HG02981 (cell line): ENCODE results near the gene DDX24.

ENCODE experiments used
- ATAC-seq: cut with Tn5 transposase; IDR thresholded peaks from one replicate; pipeline ENCODE4 v1.9.1; 2021; ENCODE audit warnings: mild to moderate bottlenecking, moderate library complexity; ENCODE audit not compliant: unreplicated experiment

DDX24 gene

DNA sequence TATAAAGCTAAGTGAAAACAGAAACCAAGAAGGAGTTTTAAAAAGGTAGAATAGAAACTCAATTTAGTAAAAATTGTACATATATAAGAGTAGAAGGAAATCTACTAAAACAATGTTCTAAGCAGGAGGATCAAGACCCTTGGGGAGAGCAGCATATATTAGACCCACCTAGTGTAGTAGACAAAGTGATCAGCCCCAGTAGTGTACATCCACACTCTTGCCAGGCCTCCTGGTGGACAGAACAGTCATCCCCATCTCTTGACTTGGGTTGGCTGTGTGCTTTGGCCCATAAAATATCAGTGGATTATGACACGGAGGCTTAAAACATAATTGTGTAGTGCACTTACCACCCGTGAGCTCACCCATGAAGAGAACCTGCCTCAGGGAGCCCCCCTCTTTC lies 65.8 kb downstream of the DDX24 start:
- ATAC-seq = no peak

- no peak for ATAC-seq
Measured at GRCh38 chr14:94014382-94014781, 66.6 kb downstream of the DDX24 start.

GRCh38 chr14:94011795-94012194 lies 69.2 kb downstream of the DDX24 start:
- ATAC-seq = no peak

GRCh38 chr14:94010625-94011024 lies 70.4 kb downstream of the DDX24 start:
- no peak for ATAC-seq

- peak; percentile 61 for ATAC-seq
Measured at GRCh38 chr14:94009767-94010166, 71.2 kb downstream of the DDX24 start.

DNA sequence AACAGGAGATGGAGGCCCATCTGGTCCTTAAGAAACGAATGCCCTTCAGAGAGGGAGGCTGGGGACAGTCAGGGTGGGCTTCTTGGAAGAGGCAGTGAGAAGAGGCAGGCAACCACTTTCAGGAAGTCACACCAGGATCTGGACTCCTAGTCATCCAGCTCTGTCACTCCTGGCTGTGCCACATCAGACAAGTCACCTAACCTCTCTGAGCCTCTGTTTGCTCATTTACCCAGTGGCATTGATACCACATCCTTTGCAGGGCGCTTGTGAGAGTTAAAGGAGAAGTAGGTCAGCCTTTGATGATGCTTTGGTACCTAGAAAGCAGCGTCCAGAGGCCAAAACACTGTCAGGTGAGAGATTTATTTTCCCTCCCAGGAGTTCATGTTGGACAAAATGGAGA lies 72.8 kb downstream of the DDX24 start:
- no peak for ATAC-seq

DNA sequence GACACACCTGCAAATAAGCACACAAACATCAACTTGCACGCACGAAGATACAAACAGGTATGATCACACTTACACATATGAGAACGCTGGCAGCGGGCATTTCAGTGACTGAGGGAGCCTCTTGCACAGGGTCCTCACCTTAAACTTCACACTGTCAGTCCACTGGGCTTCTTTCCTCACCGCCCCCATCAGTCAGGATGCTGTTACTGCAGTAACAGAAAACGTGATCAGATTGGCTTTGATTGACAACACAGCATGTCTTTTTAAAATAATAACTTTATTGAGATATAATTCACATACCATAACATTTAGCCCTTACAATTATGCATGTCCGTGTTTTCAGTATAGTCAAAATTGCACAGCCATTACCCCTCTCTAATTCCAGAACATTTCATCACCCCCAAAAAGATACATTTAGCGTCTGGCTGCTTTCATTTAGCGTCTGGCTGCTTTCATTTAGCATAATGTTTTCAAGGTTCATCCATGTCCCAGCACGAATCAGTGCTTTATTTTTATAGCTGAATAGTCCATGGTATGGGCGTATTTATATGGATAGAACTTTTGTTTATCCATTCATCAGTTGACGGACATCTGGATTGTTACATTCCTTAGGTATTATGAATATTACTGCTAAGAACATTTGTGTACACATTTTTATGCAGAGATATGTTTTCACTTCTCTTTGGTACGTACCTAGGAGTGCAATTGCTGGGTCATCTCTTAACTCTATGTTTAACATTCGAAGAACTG lies 75.5 kb downstream of the DDX24 start:
- ATAC-seq = no peak

DNA sequence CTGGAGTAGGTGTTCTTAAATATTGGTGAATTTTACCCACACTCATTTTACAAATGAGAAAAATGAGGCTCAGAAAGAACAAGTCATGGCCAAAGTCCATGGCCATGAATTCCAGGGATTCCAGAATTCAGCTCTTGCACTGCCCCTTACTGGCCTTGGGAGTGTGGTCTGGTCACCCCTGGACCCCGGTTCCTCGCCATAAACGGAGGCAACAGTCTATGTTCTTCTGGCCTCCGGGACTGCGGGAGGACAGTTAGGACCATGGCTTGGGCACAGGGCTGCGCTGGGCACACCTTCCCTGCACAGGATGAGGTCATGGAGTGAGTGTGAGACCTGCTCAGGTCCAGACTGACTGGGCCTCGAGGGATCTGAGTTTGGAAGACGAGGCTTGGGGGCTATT lies 77.0 kb downstream of the DDX24 start:
- ATAC-seq = no peak

DNA sequence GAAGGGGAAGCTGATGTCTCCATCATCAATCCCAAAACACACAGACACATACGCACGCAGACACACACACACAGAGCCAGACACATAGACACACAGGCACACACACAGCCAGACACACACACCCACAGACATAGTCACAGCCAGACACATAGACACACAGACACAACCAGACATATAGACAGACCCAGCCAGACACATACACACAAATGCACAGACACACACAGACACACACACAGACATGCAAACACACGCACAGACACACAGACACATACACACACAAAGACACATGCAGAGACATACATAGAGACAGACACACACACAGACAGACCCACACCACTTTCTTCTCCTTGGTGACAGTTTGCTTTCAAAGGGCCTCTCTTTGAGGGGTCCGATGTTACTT lies 77.6 kb downstream of the DDX24 start:
- no peak for ATAC-seq

- ATAC-seq = peak; percentile 61
Measured at GRCh38 chr14:94001501-94002396, 79.3 kb downstream of the DDX24 start.

DNA sequence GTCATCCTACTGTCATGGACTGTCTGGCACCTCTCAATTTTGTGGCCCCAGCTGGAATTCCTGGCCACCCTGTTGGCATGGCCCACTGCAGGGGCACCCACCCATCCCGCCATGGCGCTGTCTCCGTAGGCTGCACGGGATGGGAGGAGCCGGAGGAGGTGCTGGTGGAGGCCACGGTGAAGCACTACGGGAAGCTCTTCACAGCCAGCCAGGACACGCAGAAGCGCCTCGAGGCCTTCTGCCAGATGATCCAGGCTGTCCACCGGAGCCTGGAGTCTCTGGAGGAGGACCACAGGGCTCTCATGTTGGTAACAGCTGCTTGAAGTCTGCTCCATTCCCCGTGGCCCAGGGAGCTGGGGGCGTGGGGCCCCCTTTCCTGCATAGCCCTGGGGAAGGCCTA lies 80.0 kb downstream of the DDX24 start:
- no peak for ATAC-seq

DNA sequence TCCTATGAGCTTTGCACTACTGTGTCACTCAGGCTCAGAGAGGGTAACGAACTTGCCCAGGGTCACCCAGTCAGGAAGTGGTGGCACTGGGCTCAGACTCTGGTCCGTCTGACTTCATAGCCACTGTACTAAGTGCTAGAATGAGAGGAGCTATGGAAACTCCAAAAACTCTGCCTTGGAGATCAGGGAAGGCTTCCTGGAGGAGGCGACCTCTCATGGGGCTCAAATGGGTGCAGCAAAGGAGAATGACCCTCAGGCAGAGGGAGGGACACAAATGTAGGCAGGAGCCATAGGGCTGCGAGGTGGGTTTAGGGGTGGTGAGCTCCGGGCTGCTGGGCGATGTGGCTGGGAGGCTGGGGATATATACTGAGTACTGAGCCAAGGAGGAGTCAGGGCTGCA lies 80.7 kb downstream of the DDX24 start:
- no peak for ATAC-seq

- no peak for ATAC-seq
Measured at GRCh38 chr14:93999573-93999972, 81.4 kb downstream of the DDX24 start.

DNA sequence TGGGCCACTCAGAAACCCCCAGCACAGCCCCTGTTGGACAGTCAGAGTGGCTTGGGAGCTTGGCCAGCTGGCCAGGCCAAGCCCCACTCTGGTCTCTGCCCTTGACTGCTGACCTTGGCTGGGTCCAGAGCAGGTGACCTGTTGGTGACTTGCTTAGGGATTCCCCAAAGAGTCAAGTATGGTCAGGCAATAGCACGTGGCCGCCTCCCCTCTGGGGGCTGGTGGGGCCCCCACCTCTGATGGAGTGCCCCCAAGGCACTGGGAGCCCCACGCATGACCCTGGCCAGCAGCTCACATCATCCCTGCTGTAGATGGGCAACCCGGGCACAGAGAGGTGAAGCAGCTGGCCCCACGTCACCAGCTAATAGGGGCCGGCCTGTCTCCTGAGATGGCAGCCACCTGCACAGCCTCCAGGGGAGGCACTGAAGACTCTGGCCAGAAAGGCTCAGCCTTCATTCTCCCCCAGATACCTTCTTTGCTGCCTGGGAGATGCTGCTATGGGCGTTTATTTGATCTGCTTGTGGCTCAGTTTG lies 82.1 kb downstream of the DDX24 start:
- no peak for ATAC-seq
